T-cell (primary cell): ENCODE data around the gene JMJD7. TPM values are rescaled to one million over a fixed set of nuclear protein-coding genes. Genes with fewer than 3 reads are reported as not detected.

Source experiments
- ATAC-seq, 4 experiments: fragments of 200-7000 bp in 3 of 4; fragments of 150-1000 bp in 1 of 4; cut with Tn5 transposase; replicated peaks in 1 of 4; 1 replicate in 3 of 4; 2 replicates in 1 of 4; pipeline ENCODE4 v1.10.0; 2021; ENCODE audit warnings: moderate library complexity in 3 of 4, mild to moderate bottlenecking in 2 of 4, moderate number of reproducible peaks in 1 of 4
- CTCF ChIA-PET, 2 donors: fragments of 300-600 bp; sonication (Branson Sonifier 250); formaldehyde crosslinking; loops; one replicate each; lab custom pipeline; 2022; ENCODE audit warnings: antibody characterized with exemption in 2 of 2; lab: Charles Lee
- POLR2A ChIA-PET, 2 donors: fragments of 300-600 bp; sonication (Branson Sonifier 250); formaldehyde crosslinking; loops; one replicate each; lab custom pipeline; 2022; ENCODE audit warnings: antibody characterized with exemption in 2 of 2; lab: Charles Lee
- DNase-seq, 35 experiments: peaks; one replicate each; pipeline versions ENCODE4 v3.0.0 to v3.0.0-alpha.2; 2013 to 2023
- H3K27ac ChIP-seq: one replicate; pipeline ENCODE4 v1.5.1; 2013; ENCODE audit warnings: low read length
- H3K27me3 ChIP-seq, 2 experiments: replicated peaks in 1 of 2; 1 replicate in 1 of 2; 2 replicates in 1 of 2; pipeline versions ENCODE4 v1.6.1 to v1.7.0; 2013; ENCODE audit warnings: low read length in 1 of 2, mixed read lengths in 1 of 2; ENCODE audit not compliant: control insufficient read depth in 2 of 2, insufficient read depth in 2 of 2; ENCODE audit errors: extremely low read depth in 1 of 2
- H3K36me3 ChIP-seq, 2 donors: 1 replicate in 1 of 2; 2 replicates in 1 of 2; pipeline versions ENCODE4 v1.6.1 to v1.7.0; 2013; ENCODE audit warnings: low read length in 1 of 2; ENCODE audit not compliant: control insufficient read depth in 2 of 2, insufficient read depth in 1 of 2; ENCODE audit errors: extremely low read depth in 1 of 2
- H3K4me1 ChIP-seq, 2 experiments: 1 replicate in 1 of 2; 2 replicates in 1 of 2; pipeline versions ENCODE4 v1.6.1 to v1.7.0; 2013; ENCODE audit warnings: low read length in 2 of 2, mixed read lengths in 1 of 2; ENCODE audit not compliant: insufficient read depth in 2 of 2, control insufficient read depth in 1 of 2; ENCODE audit errors: extremely low read depth in 1 of 2
- H3K4me3 ChIP-seq, 2 donors: 1 replicate in 1 of 2; 2 replicates in 1 of 2; pipeline versions ENCODE4 v1.5.1 to v1.7.0; 2013; ENCODE audit warnings: mild to moderate bottlenecking in 2 of 2, low read length in 1 of 2, moderate library complexity in 1 of 2; ENCODE audit not compliant: control insufficient read depth in 1 of 2; ENCODE audit errors: extremely low read depth in 1 of 2
- H3K9me3 ChIP-seq: 2 replicates; pipeline ENCODE4 v1.7.0; 2013
- H3K27ac Mint-ChIP-seq, 2 donors: one replicate each; pipeline ENCODE4 v1.8.0; 2020 to 2021; ENCODE audit warnings: mild to moderate bottlenecking in 2 of 2, mixed read lengths in 2 of 2
- H3K27me3 Mint-ChIP-seq, 2 donors: one replicate each; pipeline ENCODE4 v1.8.0; 2021 to 2022; ENCODE audit warnings: mixed read lengths in 2 of 2
- H3K36me3 Mint-ChIP-seq: one replicate; pipeline ENCODE4 v1.8.0; 2021; ENCODE audit warnings: mixed read lengths
- H3K4me1 Mint-ChIP-seq, 3 donors: one replicate each; pipeline ENCODE4 v1.8.0; 2020 to 2022; ENCODE audit warnings: mixed read lengths in 3 of 3, mild to moderate bottlenecking in 1 of 3
- H3K4me3 Mint-ChIP-seq, 3 donors: one replicate each; pipeline ENCODE4 v1.8.0; 2020 to 2022; ENCODE audit warnings: mild to moderate bottlenecking in 3 of 3, mixed read lengths in 3 of 3, moderate library complexity in 3 of 3
- H3K9me3 Mint-ChIP-seq, 3 donors: one replicate each; pipeline ENCODE4 v1.8.0; 2020 to 2022; ENCODE audit warnings: mixed read lengths in 3 of 3
- WGBS: methylation state at CpG from one replicate; pipeline ENCODE4 v1.1.5; 2013; ENCODE audit warnings: missing lambda C conversion rate; ENCODE audit not compliant: insufficient coverage; 5-methylcytosine and 5-hydroxymethylcytosine counted together
- total RNA-seq, 35 experiments: library from RNA in 6 of 35; stranded (reverse) in 6 of 35; fragments of 120-200 nt in 1 of 35; gene quantifications; one replicate each; pipeline versions ENCODE4 v1.2.1 to v1.2.4 and lab custom pipeline; 2013 to 2026

Gene JMJD7
- total RNA-seq, 5 donors from 2014 or later (not counting 1 experiment from before 2014, with no cell fraction given) = 35.8 to 72.7 (median 45.3) TPM

GRCh38 chr15:41804916-41805666, 22.8 kb upstream of the JMJD7 start:
- peak in 1 of 4 experiments; percentile 36 for ATAC-seq
- WGBS = 82% methylated on average over 6 of the region's 8 CpGs
- peaks cover 8 to 9% of the 10 kb centered on the region in 2 experiments for H3K4me1 ChIP-seq
- peaks cover 4% of the 10 kb centered on the region for H3K36me3 Mint-ChIP-seq
- no peaks in the 10 kb centered on the region for H3K27me3 Mint-ChIP-seq
- POLR2A ChIA-PET = no interaction called here
- no peaks in the 10 kb centered on the region for H3K27me3 ChIP-seq
- H3K27ac Mint-ChIP-seq = peak overlapping the region; percentile 51 to 82
- H3K9me3 ChIP-seq = no peaks in the 10 kb centered on the region
- H3K36me3 ChIP-seq = peaks cover 7 to 12% of the 10 kb centered on the region in 2 donors
- H3K4me3 Mint-ChIP-seq = no peak overlapping the region
- H3K27ac ChIP-seq = no peak overlapping the region
- CTCF ChIA-PET = no interaction called here
- H3K4me3 ChIP-seq = no peak overlapping the region
- DNase-seq = no peak
- no peaks in the 10 kb centered on the region for H3K9me3 Mint-ChIP-seq
- H3K4me1 Mint-ChIP-seq = peaks cover 10 to 17% (median 11%) of the 10 kb centered on the region in 3 donors

GRCh38 chr15:41805711-41806110, 22.2 kb upstream of the JMJD7 start:
- Histone ChIP-seq H3K4me1 (peaks cover 9 to 10% of the 10 kb centered on the region in 2 experiments), H3K27me3 (no peaks in the 10 kb centered on the region), H3K36me3 (peaks cover 3 to 12% of the 10 kb centered on the region in 2 donors), H3K27ac (no peak overlapping the region), H3K4me3 (no peak overlapping the region), H3K9me3 (no peaks in the 10 kb centered on the region)
- ChIA-PET POLR2A (no interaction called here), CTCF (no interaction called here)
- no peaks in the 10 kb centered on the region for H3K27me3 Mint-ChIP-seq
- no peak for DNase-seq
- no peak overlapping the region for H3K4me3 Mint-ChIP-seq
- no peak for ATAC-seq
- H3K36me3 Mint-ChIP-seq = no peaks in the 10 kb centered on the region
- H3K4me1 Mint-ChIP-seq = peaks cover 12 to 17% (median 13%) of the 10 kb centered on the region in 3 donors
- no CpG with 5 or more reads among the region's 3 CpGs for WGBS
- H3K27ac Mint-ChIP-seq = peak overlapping the region in 1 of 2 donors; percentile 29
- no peaks in the 10 kb centered on the region for H3K9me3 Mint-ChIP-seq

GRCh38 chr15:41806291-41807181, 21.4 kb upstream of the JMJD7 start:
- Mint-ChIP-seq H3K4me1 (peaks cover 21 to 23% (median 22%) of the 10 kb centered on the region in 3 donors), H3K4me3 (no peak overlapping the region), H3K27ac (no peak overlapping the region), H3K36me3 (no peaks in the 10 kb centered on the region), H3K9me3 (no peaks in the 10 kb centered on the region), H3K27me3 (no peaks in the 10 kb centered on the region)
- peaks cover 3 to 12% of the 10 kb centered on the region in 2 donors for H3K36me3 ChIP-seq
- no peak overlapping the region for H3K4me3 ChIP-seq
- no peak for ATAC-seq
- no peak overlapping the region for H3K27ac ChIP-seq
- peaks cover 9 to 17% of the 10 kb centered on the region in 2 experiments for H3K4me1 ChIP-seq
- H3K27me3 ChIP-seq = no peaks in the 10 kb centered on the region
- ChIA-PET CTCF (interaction anchor here in 1 of 2 donors (1.8 kb wide), 1 partner anchor 32 kb away, joined by 5 read pairs; the partner anchor contains the start of gene MAPKBP1), POLR2A (no interaction called here)
- no peaks in the 10 kb centered on the region for H3K9me3 ChIP-seq
- WGBS = 94% methylated on average over 5 of the region's 10 CpGs
- no peak for DNase-seq

- Mint-ChIP-seq H3K27ac (no peak overlapping the region), H3K4me1 (peaks cover 25 to 27% (median 26%) of the 10 kb centered on the region in 3 donors), H3K4me3 (no peak overlapping the region), H3K9me3 (no peaks in the 10 kb centered on the region), H3K27me3 (no peaks in the 10 kb centered on the region), H3K36me3 (peaks cover 6% of the 10 kb centered on the region)
- no peak for ATAC-seq
- no CpG with 5 or more reads among the region's 2 CpGs for WGBS
- Histone ChIP-seq H3K36me3 (peaks cover 12 to 16% of the 10 kb centered on the region in 2 donors), H3K4me1 (peaks cover 9 to 21% of the 10 kb centered on the region in 2 experiments), H3K27me3 (no peaks in the 10 kb centered on the region), H3K27ac (no peak overlapping the region), H3K9me3 (no peaks in the 10 kb centered on the region), H3K4me3 (no peak overlapping the region)
- no peak for DNase-seq
- ChIA-PET CTCF (interaction anchor here (0.7 to 5.8 kb wide), 5 partner anchors 32 to 56 kb away, joined by 3 to 104 read pairs (median 3); partner anchors contain the start of gene MAPKBP1 (in 2 of the 2)), POLR2A (no interaction called here)
These were observed 18.8 kb upstream of the JMJD7 start for GRCh38 chr15:41809121-41809520.

- peaks cover 20 to 22% (median 20%) of the 10 kb centered on the region in 3 donors for H3K4me1 Mint-ChIP-seq
- H3K27ac Mint-ChIP-seq = peak overlapping the region in 1 of 2 donors; percentile 8
- H3K9me3 Mint-ChIP-seq = no peaks in the 10 kb centered on the region
- Histone ChIP-seq H3K4me1 (peaks cover 9 to 19% of the 10 kb centered on the region in 2 experiments), H3K27ac (no peak overlapping the region), H3K9me3 (no peaks in the 10 kb centered on the region), H3K4me3 (no peak overlapping the region), H3K36me3 (peaks cover 12 to 20% of the 10 kb centered on the region in 2 donors), H3K27me3 (no peaks in the 10 kb centered on the region)
- H3K27me3 Mint-ChIP-seq = no peaks in the 10 kb centered on the region
- DNase-seq (no peak), ATAC-seq (no peak)
- POLR2A ChIA-PET = no interaction called here
- no peak overlapping the region for H3K4me3 Mint-ChIP-seq
- 63% methylated on average over 7 of the region's 12 CpGs for WGBS
- CTCF ChIA-PET = interaction anchor here (0.7 to 5.8 kb wide), 6 partner anchors 13 to 1332 kb away, joined by 3 to 104 read pairs (median 5); partner anchors contain the start of gene MAPKBP1 (in 2 of the 2)
- peaks cover 10% of the 10 kb centered on the region for H3K36me3 Mint-ChIP-seq
These were observed 18.2 kb upstream of the JMJD7 start for GRCh38 chr15:41809526-41810220.
